GM10266 (cell line): ENCODE measurements around the gene QRFPR.
"Not testable (repeated sequence)": the region's sequence is repeated elsewhere in the genome, so short reads cannot be mapped to it uniquely, and the experiment has no call there.

Source experiments
- DNase-seq: peaks from one replicate; pipeline ENCODE4 v3.0.0; 2012; ENCODE audit errors: extremely low spot score
- CTCF ChIP-seq: IDR thresholded peaks from 2 replicates; pipeline ENCODE4 v1.5.1; 2012; ENCODE audit warnings: mild to moderate bottlenecking, low read depth; ENCODE audit not compliant: control insufficient read depth, insufficient read depth; ENCODE audit errors: missing control alignments

Gene QRFPR

DNA sequence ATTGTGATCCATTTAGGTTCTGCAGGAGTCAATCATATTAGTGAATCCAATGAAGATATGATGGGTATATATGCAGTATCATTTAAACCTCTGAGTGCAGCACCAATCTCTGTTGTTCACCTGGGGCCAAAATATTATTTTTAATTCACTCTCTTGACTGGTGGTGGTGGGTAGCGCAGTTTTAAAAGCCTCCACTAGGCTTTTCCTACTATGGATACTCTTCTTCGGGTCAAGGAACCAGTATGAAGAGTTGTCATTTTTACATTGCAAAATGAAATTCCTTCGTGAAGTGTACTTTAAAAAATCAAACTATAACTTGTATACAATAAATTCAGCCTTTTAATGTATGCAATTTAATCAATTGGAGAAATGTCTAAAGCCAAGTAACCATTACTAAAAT is 56.5 kb downstream of the QRFPR start:
- no peak for DNase-seq

DNA sequence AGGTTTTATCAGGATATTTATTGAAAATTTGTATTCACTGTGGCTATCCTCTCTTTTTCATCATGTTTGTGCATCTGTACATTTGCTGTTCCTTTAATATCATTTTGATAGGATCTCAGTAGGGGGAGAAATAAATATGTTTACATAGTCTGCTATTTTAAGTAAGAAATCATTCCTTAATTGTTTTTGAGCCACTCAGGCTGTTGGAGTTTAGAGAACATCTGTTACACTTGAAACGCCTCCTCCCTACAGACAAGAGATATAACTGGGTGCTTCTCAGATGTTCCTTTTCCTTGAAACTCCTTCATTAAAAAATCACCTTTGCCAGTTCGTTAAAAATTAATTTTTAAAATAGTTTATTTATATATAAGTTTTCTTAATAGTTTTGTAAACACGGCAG is 59.4 kb downstream of the QRFPR start:
- DNase-seq, result no peak
- no peak for TF ChIP-seq CTCF

More for the DNA sequence above, 56.5 kb downstream of the QRFPR start:
- TF ChIP-seq CTCF, result no peak

GRCh38 chr4:121316091-121316490 is 64.7 kb downstream of the QRFPR start:
- no peak for DNase-seq
- TF ChIP-seq CTCF, result no peak

- DNase-seq, result not testable (repeated sequence)
Measured at GRCh38 chr4:121313430-121313829, 67.4 kb downstream of the QRFPR start.

DNA sequence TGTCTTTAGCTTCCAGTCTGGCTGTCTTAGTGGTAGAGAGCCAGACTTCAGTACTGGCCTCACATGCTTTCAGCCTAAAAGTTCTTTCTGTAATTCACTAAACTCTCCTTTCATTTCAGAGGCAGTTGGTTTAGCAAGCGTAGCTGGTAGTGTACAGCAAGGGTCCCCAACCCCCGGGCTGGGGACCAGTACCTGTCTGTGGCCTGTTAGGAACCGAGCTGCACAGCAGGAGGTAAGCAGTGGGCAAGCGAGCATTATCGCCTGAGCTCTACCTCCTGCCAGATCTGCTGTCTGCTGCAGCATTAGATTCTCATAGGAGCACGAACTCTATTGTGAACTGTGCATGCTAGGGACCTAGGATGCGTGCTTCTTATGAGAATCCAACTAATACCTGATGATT is 72.0 kb downstream of the QRFPR start:
- DNase-seq, result no peak
- TF ChIP-seq CTCF, result no peak

DNA sequence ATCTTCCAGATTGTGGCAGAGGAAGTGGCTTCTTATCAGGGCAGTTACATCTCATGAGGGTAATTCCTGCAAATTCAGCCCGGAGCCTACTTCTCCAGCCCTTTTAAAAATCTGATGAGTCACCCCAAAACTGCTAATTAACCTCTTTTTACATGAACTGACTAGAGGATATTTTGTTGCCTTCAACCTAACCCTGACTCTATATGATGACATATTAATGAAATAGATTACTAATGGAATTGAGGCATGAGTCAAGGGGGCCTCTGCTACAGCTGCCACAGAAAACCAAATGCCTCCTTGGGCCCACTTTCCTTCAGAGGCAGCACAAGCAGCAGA is 72.5 kb downstream of the QRFPR start:
- DNase-seq, result no peak
- no peak for TF ChIP-seq CTCF

DNA sequence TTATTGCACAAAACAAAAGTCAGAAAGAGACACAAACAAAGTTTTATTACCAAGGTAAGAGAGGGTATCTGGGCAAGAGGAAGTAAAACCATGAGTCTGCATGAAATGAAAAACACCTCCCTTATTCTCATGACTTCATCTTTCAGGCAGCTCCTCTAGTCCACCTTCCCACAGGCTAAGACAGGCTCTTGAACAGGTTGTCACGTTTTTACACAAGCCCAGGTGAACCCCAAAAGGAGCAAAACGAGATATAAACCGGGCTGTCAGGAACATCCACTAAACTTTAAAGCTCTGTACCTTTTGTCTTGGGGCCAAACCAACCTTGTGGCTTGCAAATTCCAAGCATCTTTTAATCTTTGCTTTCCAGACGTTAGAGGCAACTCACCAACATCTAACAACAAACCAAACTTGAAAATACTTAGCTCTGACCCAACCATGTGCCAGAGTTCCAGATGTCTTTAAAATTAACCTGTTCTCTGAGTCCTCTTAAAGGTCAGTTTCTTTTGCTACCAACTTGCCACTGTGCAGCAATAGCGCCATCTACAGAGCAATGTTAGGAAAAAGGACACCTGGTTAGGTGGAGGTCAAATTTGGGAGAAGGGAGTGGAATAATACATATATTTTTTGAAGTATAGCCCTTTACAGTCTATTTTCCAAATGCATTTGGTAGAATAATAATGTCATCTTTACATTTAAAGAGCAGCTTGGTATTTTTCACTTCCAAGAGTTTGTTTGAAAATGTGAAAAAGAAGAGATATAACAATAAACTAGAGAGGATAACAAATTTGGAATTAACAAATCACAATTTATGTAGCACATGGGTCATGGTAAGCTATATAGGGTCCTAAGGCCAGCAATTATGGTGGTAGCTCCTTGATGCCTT is 73.1 kb downstream of the QRFPR start:
- DNase-seq, result peak; percentile 59
- peak; percentile 81 for TF ChIP-seq CTCF
